Measurements from ENCODE around the gene BCAR1. TPM values are rescaled to one million over a fixed set of nuclear protein-coding genes. Genes with fewer than 3 reads are reported as not detected.
A peak's percentile ranks its signal among the peaks of the same experiment; 100 is the strongest.
"Not testable (repeated sequence)": the region's sequence is repeated elsewhere in the genome, so short reads cannot be mapped to it uniquely, and the experiment has no call there.

Gene BCAR1
- total RNA-seq, 4 donors from 2014 or later, result 51.1 to 89.9 (median 71.3) TPM

GRCh38 chr16:75241412-75241811, 10.0 kb downstream of the BCAR1 start:
- WGBS, 2 donors, result 72 to 93% methylated on average over 3 to 8 of the region's 8 CpGs
- H3K27ac ChIP-seq, result no peak overlapping the region
- no peaks in the 10 kb centered on the region for H3K27me3 ChIP-seq
- intact Hi-C loops (cut with DNase I), result no loop called here
- peaks cover 12 to 13% of the 10 kb centered on the region in 2 donors for H3K36me3 ChIP-seq
- H3K9me3 ChIP-seq, result no peaks in the 10 kb centered on the region
- TF ChIP-seq CTCF (IDR thresholded peaks at IDR 0.05), result no peak
- TF ChIP-seq POLR2A (IDR thresholded peaks at IDR 0.05), result no peak
- peaks cover 55 to 67% of the 10 kb centered on the region in 2 donors for H3K4me1 ChIP-seq
- no peak overlapping the region for H3K4me3 ChIP-seq (replicated peaks in 1 of 3)
- DNase-seq, result no peak

- intact Hi-C loops (cut with DNase I); H3K27me3 ChIP-seq; H3K9me3 ChIP-seq; H3K4me3 ChIP-seq (replicated peaks in 1 of 3): not testable (repeated sequence)
- peak in 1 of 2 donors; percentile 48 for DNase-seq
- Histone ChIP-seq H3K27ac (peak overlapping the region in 1 of 3 donors; percentile 88), H3K4me1 (peaks cover 48 to 59% of the 10 kb centered on the region in 2 donors), H3K36me3 (peaks cover 12 to 15% of the 10 kb centered on the region in 2 donors)
- WGBS, 2 donors, result 63 to 80% methylated on average over 1 to 6 of the region's 7 CpGs
These were observed 10.8 kb downstream of the BCAR1 start for GRCh38 chr16:75240633-75241032.

GRCh38 chr16:75239542-75240122, 11.8 kb downstream of the BCAR1 start:
- Histone ChIP-seq H3K27ac (peak overlapping the region; percentile 78 to 96 (median 88)), H3K4me1 (peaks cover 38 to 49% of the 10 kb centered on the region in 2 donors), H3K36me3 (peaks cover 20 to 25% of the 10 kb centered on the region in 2 donors), H3K27me3 (no peaks in the 10 kb centered on the region), H3K4me3 (replicated peaks in 1 of 3) (no peak overlapping the region), H3K9me3 (no peaks in the 10 kb centered on the region)
- DNase-seq, result no peak
- WGBS, 2 donors, result 86 to 91% methylated on average over 14 to 15 of the region's 19 CpGs
- intact Hi-C loops (cut with DNase I), result no loop called here
- TF ChIP-seq CTCF (IDR thresholded peaks at IDR 0.05), result no peak
- no peak for TF ChIP-seq POLR2A (IDR thresholded peaks at IDR 0.05)

- WGBS, 2 donors, result 11 to 46% methylated on average over 5 to 15 of the region's 16 CpGs
- Histone ChIP-seq H3K27me3 (no peaks in the 10 kb centered on the region), H3K9me3 (no peaks in the 10 kb centered on the region), H3K27ac (peak overlapping the region; percentile 78 to 96 (median 88)), H3K36me3 (peaks cover 23 to 27% of the 10 kb centered on the region in 2 donors), H3K4me3 (replicated peaks in 1 of 3) (no peak overlapping the region), H3K4me1 (peaks cover 32 to 49% of the 10 kb centered on the region in 2 donors)
- intact Hi-C loops (cut with DNase I), result no loop called here
- TF ChIP-seq CTCF (IDR thresholded peaks at IDR 0.05) (peak in 3 of 6 experiments; percentile 6 to 47 (median 12)), POLR2A (IDR thresholded peaks at IDR 0.05) (no peak)
- DNase-seq, result peak in 1 of 2 donors; percentile 57
These were observed 12.4 kb downstream of the BCAR1 start for GRCh38 chr16:75238853-75239541.

- 33 to 54% methylated on average over 7 to 10 of the region's 25 CpGs for WGBS, 2 donors
- TF ChIP-seq POLR2A (IDR thresholded peaks at IDR 0.05), result no peak
- TF ChIP-seq CTCF (IDR thresholded peaks at IDR 0.05), result no peak
- DNase-seq, result peak; percentile 94
- H3K4me1 ChIP-seq, result peaks cover 27 to 48% of the 10 kb centered on the region in 2 donors
- intact Hi-C loops (cut with DNase I), result no loop called here
- H3K27me3 ChIP-seq, result no peaks in the 10 kb centered on the region
- H3K27ac ChIP-seq, result peak overlapping the region; percentile 78 to 96 (median 88)
- no peak overlapping the region for H3K4me3 ChIP-seq (replicated peaks in 1 of 3)
- H3K9me3 ChIP-seq, result no peaks in the 10 kb centered on the region
- H3K36me3 ChIP-seq, result peaks cover 25 to 32% of the 10 kb centered on the region in 2 donors
These were observed 13.1 kb downstream of the BCAR1 start for GRCh38 chr16:75238132-75238852.
